ENCODE results near the gene SNX9.
"Not testable (repeated sequence)": the region's sequence is repeated elsewhere in the genome, so short reads cannot be mapped to it uniquely, and the experiment has no call there.

Gene SNX9

DNA sequence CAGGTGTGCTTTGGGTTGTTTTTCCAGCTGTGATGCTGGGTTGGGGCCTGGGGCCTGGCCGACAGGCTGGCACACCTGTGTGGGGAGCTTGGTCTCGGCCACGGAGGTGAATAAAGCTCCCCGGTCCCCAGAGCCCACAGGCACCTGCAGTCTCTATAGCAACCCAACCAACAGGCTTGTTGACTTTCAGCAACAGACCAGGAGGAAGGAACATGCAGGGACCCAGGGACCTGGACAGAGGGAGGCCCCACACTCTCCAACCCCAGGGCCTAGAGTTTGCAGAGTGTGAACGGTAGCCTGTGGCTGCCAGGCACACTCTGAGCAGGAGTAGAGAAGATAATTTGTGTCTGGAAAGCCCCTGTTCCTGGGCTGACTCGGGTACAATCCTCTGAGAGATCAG is 144.0 kb downstream of the SNX9 start:
- FAIRE-seq (no peak), DNase-seq (ENCODE audit: insufficient read length, low spot score) (no peak)

- FAIRE-seq (no peak), DNase-seq (ENCODE audit: insufficient read length, low spot score) (no peak)
Observed at GRCh38 chr6:157967486-157967885, 144.4 kb downstream of the SNX9 start.

DNA sequence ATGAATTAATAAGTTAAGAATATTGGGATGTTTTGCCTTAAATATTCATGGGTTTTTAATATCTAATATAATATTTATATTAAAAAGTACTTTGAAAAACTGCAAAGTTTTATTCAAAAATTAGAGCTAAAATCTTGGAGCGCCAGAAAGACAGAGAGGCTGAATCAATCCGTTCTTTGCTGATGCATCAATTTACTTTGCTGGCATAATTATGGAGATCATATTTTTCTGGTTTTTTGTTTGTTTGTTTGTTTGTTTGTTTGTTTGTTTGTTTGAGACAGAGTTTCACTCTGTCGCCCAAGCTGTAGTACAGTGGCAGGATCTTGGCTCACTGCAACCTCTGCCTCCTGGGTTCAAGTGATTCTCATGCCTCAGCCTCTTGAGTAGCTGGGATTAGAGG is 149.1 kb downstream of the SNX9 start:
- not testable (repeated sequence) for DNase-seq (ENCODE audit: insufficient read length, low spot score); FAIRE-seq

GRCh38 chr6:157974341-157974894 is 151.4 kb downstream of the SNX9 start:
- DNase-seq (ENCODE audit: insufficient read length, low spot score), result peak; percentile 45
- no peak for FAIRE-seq

- no peak for FAIRE-seq
Observed at GRCh38 chr6:157974967-157975366, 151.9 kb downstream of the SNX9 start.

DNA sequence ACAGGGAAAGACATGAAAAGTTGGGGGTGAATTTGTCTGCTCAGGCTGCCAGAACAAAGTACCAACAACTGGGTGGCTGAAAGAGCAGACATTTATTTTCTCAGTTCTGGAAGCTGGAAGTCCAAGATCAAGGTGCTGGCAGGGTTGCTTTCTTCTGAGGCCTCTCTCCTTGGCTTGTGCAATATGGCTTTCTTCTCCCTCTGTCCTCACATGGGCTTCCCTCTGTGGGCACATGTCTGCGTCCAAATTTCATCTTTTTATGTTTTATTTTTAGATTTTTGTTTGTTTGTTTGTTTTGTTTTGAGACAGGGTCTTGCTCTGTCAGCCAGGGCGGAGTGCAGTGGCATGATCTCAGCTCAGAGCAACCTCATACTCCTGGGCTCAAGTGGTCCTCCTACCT is 152.4 kb downstream of the SNX9 start:
- no peak for FAIRE-seq

More at GRCh38 chr6:157974967-157975366, 151.9 kb downstream of the SNX9 start:
- DNase-seq (ENCODE audit: insufficient read length, low spot score), result no peak

DNA sequence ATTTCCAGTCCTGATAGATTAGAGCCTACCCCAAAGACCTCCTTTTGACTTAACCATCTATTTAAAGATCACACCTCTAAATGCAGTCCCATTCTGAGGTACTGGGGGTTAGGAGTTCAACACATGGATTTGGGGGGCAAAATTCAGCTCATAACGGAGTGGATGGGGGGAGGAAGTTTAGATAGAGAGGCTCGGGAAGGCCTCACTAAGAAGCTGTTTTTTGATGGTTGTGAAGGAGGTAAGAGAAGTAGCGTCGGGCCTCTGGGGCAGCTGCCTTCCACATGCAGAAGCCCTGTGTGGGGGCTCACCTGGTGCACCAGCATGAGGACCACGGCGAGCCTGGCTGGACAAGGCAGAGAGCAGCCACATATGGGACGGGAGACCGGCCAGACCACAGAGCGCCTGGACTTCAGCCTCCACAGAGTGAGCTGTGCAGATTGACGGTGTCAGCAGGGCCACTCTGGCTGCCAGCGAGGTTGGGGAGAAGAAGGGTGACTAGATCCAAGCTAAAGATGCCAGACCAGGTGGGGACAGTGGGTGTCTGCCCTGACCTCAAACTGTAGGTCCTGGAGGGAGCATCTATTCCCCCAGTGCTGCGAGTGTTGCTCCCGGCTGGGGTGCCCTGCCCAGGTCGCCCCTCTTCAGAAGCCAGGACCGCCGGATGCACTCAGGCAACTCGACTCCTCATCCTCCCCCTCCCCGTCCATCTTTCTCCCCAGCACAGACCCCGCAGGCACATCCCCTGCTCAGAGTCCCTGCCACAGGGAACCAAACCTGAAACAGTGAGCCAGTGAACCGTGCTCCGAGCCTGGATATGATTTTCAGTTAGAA is 153.5 kb downstream of the SNX9 start:
- FAIRE-seq, result no peak
- no peak for DNase-seq (ENCODE audit: insufficient read length, low spot score)

More for the DNA sequence above, 152.4 kb downstream of the SNX9 start:
- DNase-seq (ENCODE audit: insufficient read length, low spot score), result no peak

GRCh38 chr6:157977176-157977804 is 154.2 kb downstream of the SNX9 start:
- no peak for DNase-seq (ENCODE audit: insufficient read length, low spot score)
- no peak for FAIRE-seq

DNA sequence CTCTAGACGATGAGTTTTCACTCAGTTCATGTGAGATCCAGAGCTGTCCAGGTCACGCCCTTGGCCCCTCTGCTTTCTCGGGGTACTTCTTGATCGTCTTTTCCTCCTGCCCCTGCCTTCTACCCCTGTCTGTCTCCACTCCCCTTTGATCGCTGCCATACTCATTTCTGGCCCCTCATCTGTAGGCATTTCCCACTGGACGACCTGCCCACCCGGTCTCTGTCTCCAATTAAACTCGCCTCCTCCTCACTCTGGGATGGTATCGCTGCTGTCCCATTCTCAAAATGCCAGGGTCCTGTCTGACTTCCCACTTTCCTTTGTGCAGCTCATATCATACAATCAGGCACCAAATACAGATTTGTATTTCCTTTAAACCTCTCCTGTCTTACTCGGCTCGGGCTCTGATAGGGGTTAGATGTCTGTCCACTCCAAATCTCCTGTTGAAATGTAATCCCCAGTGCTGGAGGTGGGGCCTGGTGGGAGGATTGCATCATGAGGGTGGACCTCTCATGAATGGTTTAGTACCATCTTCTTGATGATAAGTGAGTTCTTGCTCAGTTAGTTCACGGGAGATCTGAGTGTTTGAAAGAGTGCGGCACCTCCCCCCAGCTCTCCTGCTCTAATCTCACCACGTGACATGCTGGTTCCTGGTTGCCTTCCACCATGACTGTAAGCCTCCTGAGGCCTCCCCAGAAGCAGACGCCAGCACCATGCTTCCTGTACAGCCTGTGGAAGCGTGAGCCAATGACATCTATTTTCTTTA is 155.2 kb downstream of the SNX9 start:
- DNase-seq (ENCODE audit: insufficient read length, low spot score) (no peak), FAIRE-seq (no peak)

GRCh38 chr6:157980288-157981131 is 157.5 kb downstream of the SNX9 start:
- FAIRE-seq (no peak), DNase-seq (ENCODE audit: insufficient read length, low spot score) (no peak)

DNA sequence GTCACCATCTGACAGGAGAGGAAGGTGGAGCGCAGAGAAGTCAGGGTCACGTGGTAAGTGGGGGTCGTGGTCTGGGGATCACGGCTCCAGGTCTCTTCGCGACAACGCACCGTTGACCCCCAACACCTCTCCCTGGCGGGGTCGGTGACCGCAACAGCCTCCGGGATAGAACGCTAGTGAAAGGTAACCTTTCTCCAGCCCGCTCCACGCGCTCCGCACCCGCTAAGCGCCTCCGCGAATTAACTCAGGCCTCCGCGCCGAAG is 158.0 kb downstream of the SNX9 start:
- DNase-seq (ENCODE audit: insufficient read length, low spot score), result no peak
- FAIRE-seq, result no peak

DNA sequence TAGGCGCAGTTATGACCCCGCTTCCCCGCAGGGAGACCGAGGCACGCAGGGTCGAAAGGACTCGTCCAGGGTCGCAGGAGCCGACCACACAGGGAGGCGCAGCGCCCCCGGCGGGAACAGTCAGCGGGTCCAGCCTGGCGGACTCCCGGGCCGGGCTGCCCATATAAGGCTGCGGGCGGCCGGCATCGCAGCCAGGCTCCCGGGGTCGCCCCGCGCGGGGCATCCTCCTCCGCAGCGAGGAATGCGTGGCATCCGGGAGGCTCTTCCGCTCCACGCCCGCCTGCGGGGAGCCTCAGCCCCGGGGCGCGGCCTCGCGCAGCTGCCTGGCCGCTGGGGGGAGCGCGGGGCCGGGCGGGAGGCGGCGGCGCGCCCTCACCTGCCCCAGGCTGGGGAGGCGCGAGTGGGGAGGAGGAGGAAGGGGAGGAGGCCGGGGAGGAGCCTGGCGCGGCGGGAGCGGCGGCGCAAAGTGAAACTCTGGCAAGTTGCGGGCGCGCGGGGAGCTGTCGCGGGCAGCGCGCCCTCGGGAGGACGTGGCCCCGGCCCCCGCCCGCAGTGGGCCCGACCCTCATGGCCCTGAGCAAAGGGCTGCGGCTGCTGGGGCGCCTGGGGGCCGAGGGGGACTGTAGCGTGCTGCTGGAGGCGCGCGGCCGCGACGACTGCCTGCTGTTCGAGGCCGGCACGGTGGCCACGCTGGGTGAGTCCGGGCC is 158.5 kb downstream of the SNX9 start, which contains the start of gene SYNJ2:
TSS of gene SYNJ2 (plus strand) at position 469 of the 707 bp plus-strand sequence. CDS start at position 568, 99 bp downstream.
- peak; percentile 66 for DNase-seq (ENCODE audit: insufficient read length, low spot score)
- peak; percentile 57 for FAIRE-seq

DNA sequence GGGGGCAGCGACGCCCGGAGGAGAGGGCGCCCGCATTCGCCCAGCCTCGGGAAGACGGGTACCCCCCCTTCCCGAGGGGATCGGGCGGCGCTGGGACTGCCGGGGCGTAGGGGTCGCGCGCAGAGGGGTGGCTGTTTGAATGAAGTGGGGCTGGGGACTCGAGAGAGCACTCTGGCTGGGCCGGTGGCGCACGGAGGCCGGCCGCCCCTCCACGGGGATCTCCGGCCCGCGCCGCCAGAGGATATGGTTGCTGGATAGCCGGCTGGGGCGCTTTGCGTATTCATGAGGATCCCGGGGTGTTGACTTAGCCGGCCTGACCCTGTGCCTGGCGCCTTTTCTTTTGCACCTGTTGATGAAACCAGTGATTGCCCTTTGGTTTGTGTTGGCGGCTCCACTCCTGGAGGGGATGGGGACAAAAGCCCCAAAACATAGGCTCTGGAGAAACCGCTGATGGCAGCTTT is 159.1 kb downstream of the SNX9 start:
- FAIRE-seq (no peak), DNase-seq (ENCODE audit: insufficient read length, low spot score) (no peak)

DNA sequence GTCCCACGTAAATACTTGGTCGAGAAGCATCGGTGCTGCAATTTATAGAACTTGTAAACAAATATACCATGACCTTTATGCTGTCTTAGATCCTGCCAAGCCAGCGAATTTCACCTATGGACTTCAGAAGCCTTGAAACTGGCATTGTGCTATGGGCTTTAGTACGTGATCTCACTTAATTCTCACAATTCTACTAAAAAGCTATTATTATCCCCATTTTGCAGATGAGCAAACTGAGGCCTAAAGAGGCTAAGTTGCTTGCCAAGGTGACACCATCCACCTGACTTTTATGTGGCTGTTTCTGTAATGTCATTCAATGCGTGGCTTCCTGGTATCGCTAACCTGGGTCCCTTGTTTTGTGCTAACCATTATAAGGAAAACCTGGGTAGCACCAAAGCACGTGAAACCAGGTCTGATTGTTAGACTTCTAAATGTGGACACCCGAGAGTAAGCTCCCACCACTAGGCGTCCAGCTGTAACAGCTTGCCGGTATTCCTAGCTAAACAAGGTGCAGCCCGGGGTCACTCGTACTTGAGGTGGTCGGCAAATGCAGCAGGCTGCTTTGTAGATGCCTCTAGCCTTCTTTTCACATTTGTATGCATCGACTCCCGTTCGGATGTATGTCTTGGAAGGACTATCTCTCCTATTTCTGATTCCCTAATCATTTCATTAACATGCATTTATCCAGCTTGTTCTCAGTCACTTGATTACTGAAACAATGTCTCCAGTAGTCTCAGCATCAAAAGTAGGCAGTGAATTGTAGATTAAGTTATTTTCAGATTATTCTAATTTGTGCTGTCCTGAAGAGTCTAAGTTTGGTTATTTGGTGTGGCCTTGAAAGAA is 159.7 kb downstream of the SNX9 start:
- no peak for FAIRE-seq
- DNase-seq (ENCODE audit: insufficient read length, low spot score), result no peak

- DNase-seq (ENCODE audit: insufficient read length, low spot score) (no peak), FAIRE-seq (no peak)
Observed at GRCh38 chr6:157983406-157984119, 160.5 kb downstream of the SNX9 start.

DNA sequence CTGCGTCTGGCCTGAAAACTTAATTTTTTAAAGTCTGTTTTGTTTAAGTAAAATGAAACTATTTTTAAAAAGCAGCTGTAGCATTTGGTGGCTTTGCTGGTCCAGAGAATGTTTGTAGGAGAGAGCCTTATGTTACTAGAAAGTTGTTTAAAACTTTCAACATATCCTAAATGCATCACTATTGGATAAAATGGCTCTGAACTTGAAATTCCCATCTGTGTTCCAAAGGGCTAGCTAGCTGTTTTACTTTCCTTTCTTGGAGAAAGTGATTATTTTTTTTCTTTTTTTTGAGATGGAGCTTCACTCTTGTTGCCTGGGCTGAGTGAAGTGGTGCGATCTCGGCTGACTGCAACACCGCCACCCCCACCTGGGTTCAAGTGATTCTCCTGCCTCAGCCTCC is 161.1 kb downstream of the SNX9 start:
- FAIRE-seq, result no peak
- DNase-seq (ENCODE audit: insufficient read length, low spot score), result no peak

DNA sequence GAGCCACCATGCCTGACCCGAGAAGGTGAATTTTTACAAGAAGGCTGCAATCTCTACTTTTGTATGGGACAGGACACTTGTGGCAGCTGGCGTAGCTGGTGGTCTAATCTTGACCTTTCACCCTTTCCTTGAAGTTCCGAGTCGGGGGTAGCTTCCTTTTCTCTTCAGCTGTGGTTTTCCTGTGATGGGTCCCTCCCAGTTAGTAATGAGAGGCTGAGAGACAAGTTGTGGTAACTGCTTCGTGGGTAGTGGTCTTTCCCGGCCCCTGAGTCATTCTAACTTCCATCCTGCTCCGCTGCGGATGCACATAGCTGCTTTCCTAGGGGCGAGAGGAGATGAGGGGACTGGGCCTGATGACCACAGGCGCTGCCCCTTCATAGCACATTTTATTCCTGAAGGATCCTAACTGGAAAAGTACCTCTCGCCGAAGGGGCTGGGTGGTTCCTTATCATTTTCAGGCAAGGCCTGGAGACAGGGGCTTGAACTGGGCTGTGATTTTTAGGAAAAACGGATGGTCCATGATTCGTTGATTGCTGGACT is 161.7 kb downstream of the SNX9 start:
- DNase-seq (ENCODE audit: insufficient read length, low spot score), result no peak
- no peak for FAIRE-seq
